Subcutaneous adipose tissue (tissue), 4 donors: ENCODE measurements around the gene ZNF497. TPM values are rescaled to one million over a fixed set of nuclear protein-coding genes. Genes with fewer than 3 reads are reported as not detected.

Source experiments
- CTCF ChIP-seq: fragments of 450-650 bp; IDR thresholded peaks from one replicate; pipeline ENCODE4 v1.5.1; 2016; ENCODE audit warnings: low read depth, mild to moderate bottlenecking, control low read depth, antibody characterized with exemption, moderate library complexity
- total RNA-seq, 4 donors: library from RNA; depleted of rRNA; stranded (reverse); fragments of >200 nt; gene quantifications; one replicate each; pipeline ENCODE4 v1.1.0, GENCODE V29; 2016

Gene ZNF497
- total RNA-seq = 1 to 10 TPM in 1 of 4 donors, under 1 TPM in 2, not detected in 1; 0.51 to 4.1 (median 0.88) TPM

- no peak for TF ChIP-seq CTCF
Measured at GRCh38 chr19:58362272-58362994, at the start of gene ZNF497. TSS of gene ZNF497 (minus strand) at chr19:58362751. CDS start at chr19:58357635, 5,116 bp downstream.

DNA sequence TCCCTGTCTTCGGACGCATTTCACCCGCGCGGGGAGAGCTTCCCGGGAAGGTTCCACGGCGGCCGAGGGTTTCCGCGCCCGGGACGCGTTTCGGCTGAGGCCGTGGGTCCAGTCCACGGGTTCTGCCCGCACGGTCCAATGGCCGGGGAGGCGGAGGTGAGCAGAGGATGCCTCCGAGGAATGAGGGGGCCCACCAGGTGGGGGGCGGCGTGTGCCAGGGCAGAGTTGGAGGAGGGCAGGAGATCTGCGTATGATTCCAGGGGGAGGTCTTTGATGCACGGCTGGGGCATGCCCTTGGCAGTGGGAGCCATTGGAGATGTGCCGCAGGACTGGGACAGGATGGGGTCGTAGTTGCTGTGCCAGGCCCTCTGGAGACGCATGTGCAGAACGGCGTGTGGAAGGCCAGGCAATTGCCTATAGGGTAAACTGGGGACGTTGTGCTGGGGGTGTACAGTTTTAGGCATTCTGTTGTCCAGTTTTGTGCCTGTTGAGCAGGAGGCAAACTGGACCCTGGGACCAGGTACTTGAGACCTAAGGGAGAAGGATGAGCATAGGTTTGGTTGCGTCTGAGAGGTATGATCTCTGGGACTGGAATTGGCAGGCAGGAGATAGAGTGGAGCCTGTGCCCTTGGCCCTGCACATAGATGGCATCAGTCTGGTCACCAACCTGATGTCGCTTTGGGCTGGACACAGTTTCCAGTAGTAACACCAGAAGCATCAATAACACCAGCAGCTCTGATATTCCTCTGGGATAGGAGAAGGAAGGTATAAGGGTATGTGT, 46.6 kb upstream of the ZNF497 start:
- no peak for TF ChIP-seq CTCF

- TF ChIP-seq CTCF = no peak
Measured at GRCh38 chr19:58408152-58409009, 45.8 kb upstream of the ZNF497 start, which contains the start of gene ZNF584. TSS of gene ZNF584 (plus strand) at chr19:58408649. CDS start at chr19:58409148, 499 bp downstream.

DNA sequence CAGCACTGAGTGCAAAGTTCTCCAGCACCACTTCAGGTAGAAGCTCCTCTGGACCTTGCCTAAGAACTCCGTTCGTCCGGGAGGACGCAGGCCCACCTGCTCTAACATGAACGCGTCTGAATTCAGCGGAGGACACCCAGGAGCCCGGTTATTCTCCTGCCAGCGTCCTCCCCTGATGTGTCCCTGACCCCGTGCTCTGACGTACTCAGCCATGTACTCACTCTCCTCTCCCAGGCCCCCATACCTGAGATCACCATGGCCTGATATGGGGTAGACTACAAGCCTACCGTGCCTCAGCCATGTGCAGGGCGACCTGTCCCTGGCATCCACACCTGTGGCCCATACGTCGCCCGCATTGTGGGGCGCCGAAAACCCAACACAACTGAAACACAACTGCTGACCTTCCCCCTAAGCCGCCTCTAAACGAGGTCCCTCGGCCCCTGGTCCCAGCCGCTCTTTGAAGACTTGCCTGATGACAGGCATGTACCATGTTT, 45.2 kb upstream of the ZNF497 start:
- TF ChIP-seq CTCF = no peak

GRCh38 chr19:58406818-58407657, 44.5 kb upstream of the ZNF497 start:
- TF ChIP-seq CTCF = no peak

- TF ChIP-seq CTCF = no peak
Measured at GRCh38 chr19:58401840-58402421, 39.4 kb upstream of the ZNF497 start.
